GM23338 (cell line): ENCODE measurements around the gene SEMA6D. TPM values are rescaled to one million over a fixed set of nuclear protein-coding genes. Genes with fewer than 3 reads are reported as not detected.

Experiments
- ATAC-seq: fragments of 200-7000 bp; cut with Tn5 transposase; 3 replicates; pipeline ENCODE4 v1.9.1; 2020
- DNase-seq: peaks from one replicate; pipeline ENCODE4 v3.0.0-alpha.2; 2015; ENCODE audit warnings: low spot score
- H2AFZ ChIP-seq: fragments of 200-600 bp; sonication (generic); 2 replicates; pipeline ENCODE4 v1.8.0; 2016; ENCODE audit warnings: antibody characterized with exemption, mild to moderate bottlenecking, moderate library complexity
- H3F3A ChIP-seq: fragments of 200-600 bp; sonication (generic); replicated peaks from 2 replicates; pipeline ENCODE4 v1.8.0; 2017; ENCODE audit warnings: antibody characterized with exemption, mixed run types, low read depth
- H3K27ac ChIP-seq: fragments of 200-600 bp; sonication (generic); 2 replicates; pipeline ENCODE4 v1.6.1; 2016; ENCODE audit warnings: low read depth
- H3K27me3 ChIP-seq: fragments of 200-600 bp; sonication (generic); 2 replicates; pipeline ENCODE4 v1.8.0; 2016; ENCODE audit warnings: mild to moderate bottlenecking, mixed run types, moderate library complexity; ENCODE audit not compliant: insufficient read depth
- H3K36me3 ChIP-seq: fragments of 200-600 bp; sonication (generic); 2 replicates; pipeline ENCODE4 v1.8.0; 2016; ENCODE audit warnings: mild to moderate bottlenecking; ENCODE audit not compliant: insufficient read depth
- H3K4me1 ChIP-seq: fragments of 200-600 bp; sonication (generic); 2 replicates; pipeline ENCODE4 v1.8.0; 2016; ENCODE audit warnings: mild to moderate bottlenecking, moderate library complexity; ENCODE audit not compliant: insufficient read depth
- H3K4me2 ChIP-seq: fragments of 200-600 bp; sonication (generic); 2 replicates; pipeline ENCODE4 v1.7.1; 2017; ENCODE audit warnings: mixed run types
- H3K4me3 ChIP-seq: fragments of 200-600 bp; sonication (generic); 2 replicates; pipeline ENCODE4 v1.6.1; 2016; ENCODE audit warnings: mixed run types
- H3K79me2 ChIP-seq: fragments of 200-600 bp; sonication (generic); replicated peaks from 2 replicates; pipeline ENCODE4 v1.8.0; 2017; ENCODE audit warnings: mild to moderate bottlenecking; ENCODE audit not compliant: insufficient read depth
- H3K9me2 ChIP-seq: fragments of 200-600 bp; sonication (generic); 2 replicates; pipeline ENCODE4 v1.8.0; 2017; ENCODE audit not compliant: insufficient read depth
- H4K20me1 ChIP-seq: fragments of 200-600 bp; sonication (generic); replicated peaks from 2 replicates; pipeline ENCODE4 v1.8.0; 2017; ENCODE audit warnings: mild to moderate bottlenecking; ENCODE audit not compliant: insufficient read depth
- H3K27ac Mint-ChIP-seq: 2 replicates; pipeline ENCODE4 v1.8.0; 2020; ENCODE audit warnings: inconsistent platforms, mild to moderate bottlenecking, moderate library complexity, mixed read lengths
- H3K27me3 Mint-ChIP-seq: 3 replicates; pipeline ENCODE4 v1.8.0; 2022; ENCODE audit warnings: low read depth, mild to moderate bottlenecking, moderate library complexity, mixed read lengths, inconsistent platforms; ENCODE audit not compliant: insufficient read depth, poor library complexity
- H3K36me3 Mint-ChIP-seq: 3 replicates; pipeline ENCODE4 v1.8.0; 2021; ENCODE audit warnings: low read depth, mild to moderate bottlenecking, inconsistent platforms, moderate library complexity, mixed read lengths
- H3K4me1 Mint-ChIP-seq: 3 replicates; pipeline ENCODE4 v1.8.0; 2020; ENCODE audit warnings: mild to moderate bottlenecking, inconsistent platforms, mixed read lengths
- H3K4me3 Mint-ChIP-seq: 3 replicates; pipeline ENCODE4 v1.8.0; 2021; ENCODE audit warnings: moderate library complexity, mild to moderate bottlenecking, inconsistent platforms, mixed read lengths
- H3K9me3 Mint-ChIP-seq: 3 replicates; pipeline ENCODE4 v1.8.0; 2020; ENCODE audit warnings: moderate library complexity, mild to moderate bottlenecking, inconsistent platforms, mixed read lengths
- CTCF ChIP-seq, 2 experiments: fragments of 200-600 bp in 1 of 2; sonication (generic) in 1 of 2; conservative IDR thresholded peaks; 2 replicates each; pipeline versions ENCODE4 v1.5.1 to v1.6.1; 2016 to 2017; ENCODE audit warnings: antibody characterized with exemption in 2 of 2, low read depth in 2 of 2, mild to moderate bottlenecking in 2 of 2, moderate library complexity in 1 of 2
- ETS1 ChIP-seq: IDR thresholded peaks from 2 replicates; pipeline ENCODE4 v1.6.1; 2016; ENCODE audit warnings: antibody characterized with exemption
- EZH2phosphoT487 ChIP-seq: fragments of 200-600 bp; sonication (generic); IDR thresholded peaks from one replicate; pipeline ENCODE4 v1.8.1; 2018; ENCODE audit warnings: antibody characterized with exemption; ENCODE audit not compliant: unreplicated experiment
- JUNB ChIP-seq: IDR thresholded peaks from one replicate; pipeline ENCODE4 v1.6.1; 2016; ENCODE audit warnings: antibody characterized with exemption; ENCODE audit not compliant: unreplicated experiment
- REST ChIP-seq: IDR thresholded peaks from one replicate; pipeline ENCODE4 v1.6.1; 2018; ENCODE audit warnings: antibody characterized with exemption; ENCODE audit not compliant: unreplicated experiment
- ZNF114 ChIP-seq: fragments of 250-450 bp; sonication (Bioruptor Pico); IDR thresholded peaks from 2 replicates; pipeline ENCODE4 v1.5.0; 2020; ENCODE audit warnings: mild to moderate bottlenecking, moderate library complexity
- ZNF462 ChIP-seq: fragments of 250-450 bp; sonication (Bioruptor Pico); IDR thresholded peaks from 2 replicates; pipeline ENCODE4 v1.5.0; 2020; ENCODE audit warnings: mild to moderate bottlenecking, moderate library complexity
- polyA plus RNA-seq: library from polyadenylated mRNA; unstranded; fragments of >200 nt; fragmentation: Nextera tagmentation; extraction: Ambion mirVana; gene quantifications from 2 replicates; pipeline ENCODE4 v1.2.1, GENCODE V29; 2016
- total RNA-seq: library from RNA; depleted of rRNA; stranded (reverse); fragments of >200 nt; shearing (Covaris generic); gene quantifications from 2 replicates; pipeline ENCODE4 v1.2.3, GENCODE V29; 2014

The SEMA6D gene
- total and polyA plus RNA-seq, 2 experiments from 2014 or later: 0.37 to 0.97 TPM

GRCh38 chr15:47791161-47791560 is 73.9 kb downstream of the SEMA6D start:
- Mint-ChIP-seq H3K27me3 (no peaks in the 10 kb centered on the region), H3K4me1 (peaks cover 10% of the 10 kb centered on the region; the same call in 2 of the 3 replicates), H3K4me3 (no peak overlapping the region), H3K9me3 (no peaks in the 10 kb centered on the region), H3K27ac (no peak overlapping the region), H3K36me3 (no peaks in the 10 kb centered on the region)
- no peaks in the 10 kb centered on the region for H3K79me2 ChIP-seq
- H3K4me1 ChIP-seq: peaks cover 23% of the 10 kb centered on the region
- DNase-seq (no peak), ATAC-seq (no peak)
- H3K36me3 ChIP-seq: no peaks in the 10 kb centered on the region
- no peaks in the 10 kb centered on the region for H3F3A ChIP-seq
- no peak overlapping the region; the same call in 1 of the 2 replicates for H2AFZ ChIP-seq
- no peak overlapping the region for H3K27ac ChIP-seq
- TF ChIP-seq ZNF462 (CRISPR knock-in tag): no peak
- no peak for TF ChIP-seq JUNB
- no peak for TF ChIP-seq REST
- TF ChIP-seq ETS1: no peak
- TF ChIP-seq ZNF114 (CRISPR knock-in tag): no peak
- no peak for TF ChIP-seq EZH2phosphoT487
- no peak for TF ChIP-seq CTCF (conservative IDR thresholded peaks at IDR 0.05; ENCODE audit: low read depth in 2 of 2)
- no peaks in the 10 kb centered on the region for H4K20me1 ChIP-seq
- no peak overlapping the region for H3K4me3 ChIP-seq
- H3K27me3 ChIP-seq: no peaks in the 10 kb centered on the region
- H3K4me2 ChIP-seq: no peak overlapping the region
- H3K9me2 ChIP-seq: 0 out of 2 replicates have a peak, but pooled peaks cover 10% of the 10 kb centered on the region
